Fibroblast of peridontal ligament (primary cell): ENCODE results near the gene WDR44.
"Not testable (repeated sequence)": the region's sequence is repeated elsewhere in the genome, so short reads cannot be mapped to it uniquely, and the experiment has no call there.

Experiments
- DNase-seq: peaks from one replicate; pipeline ENCODE4 v3.0.0-alpha.2; 2010; ENCODE audit errors: extremely low read depth

The WDR44 gene

GRCh38 chrX:118475903-118476302 lies 130.0 kb downstream of the WDR44 start:
- no peak for DNase-seq

- DNase-seq = peak; percentile 71
Observed at GRCh38 chrX:118480172-118480571, 134.3 kb downstream of the WDR44 start.

- DNase-seq = not testable (repeated sequence)
Observed at GRCh38 chrX:118482384-118482783, 136.5 kb downstream of the WDR44 start.

- no peak for DNase-seq
Observed at GRCh38 chrX:118484216-118484903, 138.5 kb downstream of the WDR44 start.

GRCh38 chrX:118486693-118487092 lies 140.8 kb downstream of the WDR44 start:
- DNase-seq = not testable (repeated sequence)

- no peak for DNase-seq
Observed at GRCh38 chrX:118493016-118493415, 147.1 kb downstream of the WDR44 start.

GRCh38 chrX:118493653-118494297 lies 147.9 kb downstream of the WDR44 start:
- DNase-seq = no peak

GRCh38 chrX:118495061-118495921 lies 149.4 kb downstream of the WDR44 start, which contains the start of gene DOCK11:
Gene DOCK11 (plus strand): TSS chrX:118495815. CDS start chrX:118495972, 157 bp downstream.
- peak; percentile 80 for DNase-seq

- DNase-seq = no peak
Observed at GRCh38 chrX:118495958-118496762, 150.3 kb downstream of the WDR44 start.

- no peak for DNase-seq
Observed at GRCh38 chrX:118496763-118497079, 150.8 kb downstream of the WDR44 start.

GRCh38 chrX:118497180-118497818 lies 151.4 kb downstream of the WDR44 start:
- DNase-seq = no peak

GRCh38 chrX:118498351-118498750 lies 152.4 kb downstream of the WDR44 start:
- no peak for DNase-seq

GRCh38 chrX:118498755-118499154 lies 152.8 kb downstream of the WDR44 start:
- no peak for DNase-seq

- no peak for DNase-seq
Observed at GRCh38 chrX:118499295-118499694, 153.4 kb downstream of the WDR44 start.
